Heart left ventricle (tissue), 13 donors: ENCODE data around the gene LRRC37A3.

ENCODE experiments used
- CTCF ChIP-seq, 12 donors: fragments of 200-600 bp; sonication (generic) in 4 of 12; IDR thresholded peaks; one replicate each; pipeline versions ENCODE4 v1.5.0 to v1.8.0; 2018 to 2022; ENCODE audit warnings: antibody characterized with exemption in 12 of 12, mild to moderate bottlenecking in 5 of 12
- POLR2A ChIP-seq, 2 donors: fragments of 450-650 bp; IDR thresholded peaks; one replicate each; pipeline ENCODE4 v1.6.1; 2017; ENCODE audit warnings: antibody characterized with exemption in 2 of 2, mild to moderate bottlenecking in 2 of 2, moderate library complexity in 2 of 2
- donor health status: ischemic (EF 13 %, LVEDD 7.1; RV severe dilation, severe dysfunction).
- donor health status: DM: no; HTN: yes; CAD: no.
- donor health status: DM: no; HTN: no; CAD: no.
- donor health status: ischemic (EF 25% LVEDD 6.9; RV normal size, moderate dysfunction).
- donor health status: ischemic (EF 25% LVEDD 5.7; RV mildly dilated, moderate dysfunction).
- donor health status: ischemic (EF 35%, LVEDD 5.7; RV mildly dilated, moderate dysfunction).
- donor health status: nonischemic (EF 11% LVEDD 7.7; RV severe dilation, severe dysfunction).
- donor health status: DM: yes; HTN: yes; CAD: no.
- donor health status: PGD.
- donor health status: ischemic (EF 29% LVEDD 5.4; RV normal size, mild dysfunction).
- donor health status: nonischemic (EF 23%, LVEDD 6.1; RV moderate dilation, normal function).

- TF ChIP-seq CTCF (IDR thresholded peaks at IDR 0.05) (peak in 9 of 12 donors; percentile 21 to 57 (median 43)), POLR2A (IDR thresholded peaks at IDR 0.05) (peak in 1 of 2 donors; percentile 26)
These were observed 46.6 kb upstream of the LRRC37A3 start for GRCh38 chr17:64965873-64966287.
